Stimulated activated CD4-positive, alpha-beta T cell treated with anti-CD3 and anti-CD28 coated beads, Interleukin-4, amount 100 ng/mL, for 1 hour (primary cell): ENCODE results near the gene GID8.
A peak's percentile ranks its signal among the peaks of the same experiment; 100 is the strongest.
"Not testable (repeated sequence)": the region's sequence is repeated elsewhere in the genome, so short reads cannot be mapped to it uniquely, and the experiment has no call there.

Experiments
- DNase-seq: peaks from one replicate; pipeline ENCODE4 v3.0.0-alpha.2; 2020

The GID8 gene

DNA sequence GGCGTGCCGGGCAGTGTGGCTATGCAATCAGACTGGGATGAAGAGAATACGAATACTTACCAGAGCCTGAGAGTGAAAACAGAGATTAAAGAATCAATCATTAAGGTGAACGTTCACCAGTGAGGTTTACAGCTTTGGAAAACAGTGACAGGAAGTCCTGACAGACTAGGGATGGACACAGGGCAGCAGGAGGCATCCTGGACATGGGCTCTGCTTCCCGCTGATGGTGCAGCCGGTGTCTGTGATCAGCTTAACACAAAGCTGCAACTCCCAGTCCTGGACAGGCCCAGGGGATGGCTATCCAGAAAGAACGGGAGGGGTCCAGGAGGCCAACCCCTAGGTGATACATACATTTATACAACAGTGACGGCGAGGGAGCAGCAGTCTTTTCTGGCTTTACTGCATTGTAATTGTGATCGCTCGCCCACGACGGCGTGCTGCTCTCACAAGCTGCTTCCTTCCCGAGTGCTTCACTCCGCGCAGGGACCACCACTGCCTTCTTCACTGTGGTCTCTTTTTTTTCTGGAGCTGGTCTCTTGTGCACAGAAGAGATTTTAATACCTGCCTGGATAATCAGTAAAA lies 32.3 kb upstream of the GID8 start:
- no peak for DNase-seq

DNA sequence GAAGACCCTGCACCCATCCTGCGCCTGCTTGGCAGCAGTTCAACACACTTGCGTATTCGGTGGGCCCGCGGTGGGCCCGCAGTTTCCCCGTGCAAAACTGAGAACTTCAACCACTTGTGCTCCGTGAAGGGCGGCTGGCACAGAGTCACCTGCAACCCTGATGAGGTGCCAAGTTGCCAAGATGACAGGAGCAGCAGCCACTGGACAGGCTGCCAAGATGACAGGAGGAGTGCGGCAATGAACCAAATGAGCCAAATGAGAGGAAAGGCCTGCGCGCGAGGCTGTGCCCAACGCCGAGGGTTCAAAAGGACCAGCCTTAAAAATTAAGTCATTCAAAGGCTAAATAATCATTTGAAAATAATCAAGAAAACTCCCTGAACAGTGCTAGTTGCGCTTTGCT lies 31.7 kb upstream of the GID8 start:
- DNase-seq, result no peak

DNA sequence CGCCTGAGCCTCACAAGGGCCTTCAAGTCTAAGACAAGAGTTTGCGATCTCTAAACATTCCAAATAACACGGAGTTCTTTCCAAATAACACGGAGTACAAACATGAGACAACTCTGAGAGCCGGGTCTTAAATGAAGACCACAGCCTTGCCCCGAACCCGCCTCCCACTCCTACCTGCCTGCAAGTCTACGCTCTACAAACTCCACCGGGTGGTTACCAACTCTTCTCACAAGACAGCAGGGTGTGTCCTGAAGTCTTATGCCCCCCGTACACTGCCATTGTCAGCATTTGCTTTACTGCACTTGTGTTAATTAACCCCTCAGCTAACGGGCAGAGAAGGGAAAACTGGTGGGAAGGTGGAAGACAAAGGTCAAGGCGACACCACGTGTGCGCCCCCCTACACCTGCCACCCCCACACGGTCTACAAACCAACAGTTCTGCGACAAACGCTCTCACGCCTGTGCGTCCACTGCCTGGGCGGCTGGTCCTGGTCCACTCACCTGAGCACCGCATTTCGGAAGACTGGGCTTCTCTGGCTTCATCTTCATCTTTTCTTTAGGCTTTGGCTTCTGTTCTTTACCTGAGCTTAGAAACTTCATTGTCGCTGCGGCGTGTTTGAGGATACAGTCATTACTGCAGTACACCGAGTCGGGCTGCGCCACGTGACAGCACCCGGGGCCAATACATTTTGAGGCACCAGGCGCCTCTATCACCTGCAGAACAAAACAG lies 31.1 kb upstream of the GID8 start:
- DNase-seq, result no peak

DNA sequence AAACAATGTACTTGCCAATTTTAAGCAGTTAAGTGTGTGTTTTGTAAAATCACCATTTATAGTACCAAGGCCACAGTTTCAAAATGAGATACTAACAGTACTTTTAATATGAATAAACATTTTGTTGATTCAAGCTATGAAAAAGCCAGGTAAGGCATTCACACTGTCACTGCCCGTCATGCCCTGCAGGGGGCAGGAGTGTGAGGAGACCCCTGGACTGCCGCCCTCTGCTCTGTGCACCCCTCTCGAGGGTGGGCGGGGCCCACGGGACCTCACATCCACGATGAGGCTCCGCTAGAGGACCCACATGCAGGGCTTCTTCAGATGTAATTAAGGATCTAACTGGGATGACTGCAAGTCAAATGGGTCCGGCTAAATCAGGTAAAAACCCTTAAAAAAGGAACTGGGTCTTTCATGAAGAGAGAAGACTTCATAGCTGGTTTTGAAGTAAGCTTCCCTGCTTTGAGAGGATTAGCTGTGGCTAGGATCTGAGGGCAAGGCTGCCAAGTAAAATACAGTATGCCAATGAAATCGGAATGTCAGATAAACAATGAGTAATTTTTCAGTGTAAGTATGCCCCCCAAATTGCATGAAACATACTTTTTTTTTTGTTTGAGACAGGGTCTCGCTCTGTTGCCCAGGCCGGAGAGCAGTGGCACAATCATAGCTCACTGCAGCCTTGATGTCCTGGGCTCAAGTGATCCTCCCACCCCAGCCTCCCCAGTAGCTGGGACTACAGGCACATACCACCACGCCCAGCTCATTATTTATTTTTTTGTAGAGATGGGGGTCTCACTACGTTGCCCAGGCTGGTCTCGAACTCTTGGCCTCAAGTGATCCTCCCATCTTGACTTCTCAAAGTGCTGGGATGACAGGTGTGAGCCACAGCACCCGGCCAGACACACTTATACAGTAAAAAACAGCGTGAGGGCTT lies 30.3 kb upstream of the GID8 start:
- peak; percentile 36 for DNase-seq

DNA sequence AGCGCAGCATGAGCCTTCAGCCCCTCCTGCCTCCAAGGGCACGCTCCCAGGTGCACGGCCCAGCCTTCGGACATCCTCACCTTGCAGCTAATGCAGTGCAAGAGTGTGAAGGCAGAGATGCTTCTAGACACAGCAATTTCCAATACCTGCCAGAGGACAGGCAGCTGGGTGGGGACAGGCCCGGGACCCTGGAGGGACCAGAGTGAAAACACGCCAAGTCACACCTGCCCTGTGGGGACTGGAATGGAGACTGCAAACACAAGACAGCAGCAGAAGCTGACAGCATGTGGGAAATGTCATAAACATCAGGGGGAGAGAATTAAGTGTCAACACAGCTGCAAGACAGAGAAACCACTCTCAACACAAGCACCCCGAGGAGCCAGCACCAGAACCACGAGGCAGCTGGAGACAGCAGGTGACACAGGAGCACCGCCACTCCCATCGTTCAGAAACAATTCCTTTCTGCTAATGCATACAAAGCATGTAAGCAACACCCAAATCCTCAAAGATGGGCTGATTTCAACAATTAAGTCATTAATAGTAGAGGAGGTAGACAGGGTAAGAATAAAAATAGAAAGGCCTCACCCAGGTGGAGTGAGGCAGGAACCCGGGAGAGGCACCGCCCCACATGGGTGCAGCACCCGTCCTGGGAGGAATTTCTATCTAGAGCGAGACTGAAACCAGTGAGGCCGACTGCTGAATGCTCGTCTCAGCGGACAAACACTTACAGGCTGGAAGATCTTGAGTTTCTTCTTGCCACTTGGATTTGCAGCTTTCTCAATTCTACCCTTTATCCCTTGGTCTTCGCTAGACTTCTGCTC lies 28.8 kb upstream of the GID8 start:
- DNase-seq, result no peak

DNA sequence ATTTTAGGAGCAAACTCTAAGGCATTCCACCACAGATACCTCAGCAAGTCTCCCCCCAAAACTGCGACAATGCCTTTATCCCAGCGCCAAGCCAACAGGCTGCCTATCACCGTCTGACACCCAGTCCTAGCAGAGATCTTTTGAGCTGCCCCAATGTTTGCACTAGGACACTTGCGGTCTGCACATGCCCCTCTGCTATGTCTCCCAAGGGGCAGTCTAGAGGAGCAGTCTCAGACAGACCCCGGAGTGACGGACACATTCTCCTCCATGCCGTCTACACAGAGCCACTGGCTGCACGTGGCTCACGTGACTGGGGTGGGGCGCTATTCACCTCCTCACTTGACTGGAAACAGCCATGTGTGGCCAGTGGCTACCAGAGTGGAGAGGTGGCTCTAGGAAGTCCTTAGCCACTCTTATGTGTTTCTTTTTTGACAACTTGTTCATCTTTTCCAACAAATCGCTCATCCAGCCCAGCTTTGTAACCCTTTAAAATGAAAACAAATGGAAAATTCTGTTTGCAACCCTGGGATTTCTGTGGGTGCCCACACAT lies 27.7 kb upstream of the GID8 start:
- no peak for DNase-seq

DNA sequence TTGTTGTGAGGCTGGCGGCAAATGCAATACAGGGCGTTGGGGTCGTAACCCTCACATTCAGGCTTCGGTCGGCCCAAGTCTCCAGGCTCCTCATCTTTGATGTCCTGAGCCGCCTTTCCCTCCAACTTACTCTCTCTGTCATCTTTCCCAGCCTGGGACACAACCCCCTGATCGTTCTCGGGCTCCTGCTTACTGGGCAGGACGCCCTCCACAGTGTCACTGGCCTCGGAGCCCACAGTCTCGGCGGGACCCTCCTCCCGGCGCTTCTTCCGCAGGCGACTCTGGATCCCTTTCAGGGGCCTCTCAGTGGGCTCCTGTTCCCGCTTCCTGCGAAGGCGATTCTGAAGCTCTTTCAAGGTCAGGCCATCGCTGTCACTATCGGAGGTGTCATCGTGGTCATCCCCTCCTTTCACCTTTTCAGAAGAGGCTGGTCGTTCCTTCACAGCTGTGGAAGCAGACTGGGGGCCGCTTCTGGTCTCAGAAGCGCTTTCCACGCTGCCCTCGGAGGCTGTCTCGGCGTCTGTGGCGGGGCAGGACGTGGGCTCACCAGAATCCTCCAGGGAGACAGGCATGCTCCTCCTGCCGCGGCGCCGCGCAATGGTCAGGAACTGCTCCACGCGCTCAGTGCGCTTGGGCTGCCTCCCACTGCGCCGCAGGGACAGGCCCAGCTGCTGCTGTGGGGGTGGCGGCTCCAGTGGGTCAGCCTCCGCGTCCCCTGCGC lies 27.0 kb upstream of the GID8 start:
- DNase-seq, result no peak

DNA sequence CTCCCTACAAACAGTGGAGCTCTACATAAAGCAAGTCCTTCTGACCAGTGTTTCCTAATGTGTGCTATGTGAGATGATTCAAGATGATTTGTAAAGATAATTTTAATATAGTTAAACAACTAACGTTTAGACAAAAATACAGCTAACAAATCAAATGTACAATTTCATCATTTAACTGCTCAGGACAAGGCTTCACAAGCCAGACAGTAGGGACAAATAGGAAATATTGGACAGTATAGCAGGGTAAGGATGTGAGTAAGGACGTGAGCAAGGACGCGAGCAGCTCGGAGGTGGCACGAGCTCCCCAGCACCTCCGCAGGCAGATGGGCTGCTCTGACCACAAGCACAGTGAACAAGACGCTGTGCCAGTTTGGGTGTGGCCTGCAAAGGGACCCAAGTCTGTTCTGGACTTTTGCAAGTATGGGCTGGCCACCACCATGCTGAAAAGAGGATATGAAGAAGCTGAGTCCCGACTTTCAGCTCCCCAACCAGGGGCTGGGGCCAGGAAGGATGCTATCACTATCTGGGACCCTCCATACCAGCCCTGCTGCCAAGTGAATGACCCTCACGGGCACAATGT lies 26.2 kb upstream of the GID8 start:
- no peak for DNase-seq

DNA sequence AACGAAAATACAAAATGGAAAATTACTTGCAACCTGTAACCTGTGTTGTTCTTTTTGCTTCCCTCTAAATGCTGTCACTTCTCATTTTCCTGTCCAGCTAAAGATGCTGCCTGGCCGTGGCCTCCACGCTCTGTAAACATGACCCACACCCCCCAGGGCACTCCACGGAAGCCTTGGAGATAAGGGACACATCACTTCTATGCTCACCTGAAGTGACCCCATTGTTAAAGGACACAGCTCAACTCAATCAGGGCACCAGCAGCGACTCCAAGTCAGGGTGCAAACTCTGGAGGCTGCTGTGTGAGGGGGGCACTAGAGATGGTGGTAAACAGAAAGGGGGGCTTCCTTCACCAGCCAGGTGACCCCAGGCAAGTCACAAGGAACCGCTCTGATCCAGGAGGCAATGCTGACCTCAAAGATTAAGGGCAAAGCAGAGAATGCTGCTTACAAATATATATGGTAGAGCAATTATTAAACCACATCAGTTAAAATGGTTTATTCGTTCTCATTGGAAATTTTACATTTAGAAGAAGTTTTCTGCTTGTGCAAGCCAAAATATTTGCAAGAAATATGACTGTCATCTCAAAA lies 24.8 kb upstream of the GID8 start:
- no peak for DNase-seq

DNA sequence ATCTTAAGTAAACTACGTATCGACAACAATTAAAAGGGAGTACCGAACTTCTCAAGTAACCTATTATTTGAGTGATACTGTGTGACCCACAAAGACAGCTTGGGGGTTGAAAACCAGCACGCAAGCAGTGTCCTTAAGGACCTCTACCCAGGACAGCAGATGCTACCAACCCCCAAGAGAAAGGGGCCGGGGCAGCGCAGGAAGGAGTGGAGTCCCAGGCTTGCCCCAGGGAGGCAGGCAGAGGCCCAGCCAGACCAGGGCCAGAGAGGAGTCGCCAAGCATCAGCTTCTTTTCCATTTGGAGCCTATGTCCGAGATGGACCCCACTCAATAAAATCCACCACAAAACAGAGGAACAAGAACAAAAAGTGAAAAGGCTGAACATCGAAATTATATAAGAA lies 23.5 kb upstream of the GID8 start:
- no peak for DNase-seq

DNA sequence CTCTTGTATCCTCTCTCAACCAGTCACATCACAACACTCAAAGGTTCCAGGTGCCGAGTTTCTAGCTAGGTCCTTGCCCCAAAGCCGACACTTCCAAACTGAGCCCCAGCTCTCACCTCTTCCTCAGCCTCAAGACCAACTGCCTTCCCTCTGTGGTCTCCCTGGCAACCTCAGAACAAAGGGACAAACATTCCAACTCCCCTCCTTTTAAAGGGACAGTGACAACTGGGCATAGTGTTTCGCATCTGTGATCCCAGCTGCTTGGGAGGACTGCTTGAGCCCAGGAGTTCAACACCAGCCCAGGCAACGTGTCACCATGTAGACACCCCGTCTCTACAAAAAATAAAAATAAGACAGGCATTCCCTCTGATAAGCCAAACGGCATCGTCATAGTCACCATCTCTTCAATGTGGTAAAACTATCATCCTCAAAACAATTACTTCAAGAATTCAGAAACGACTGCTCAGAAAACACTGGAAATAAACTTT lies 22.9 kb upstream of the GID8 start:
- no peak for DNase-seq

DNA sequence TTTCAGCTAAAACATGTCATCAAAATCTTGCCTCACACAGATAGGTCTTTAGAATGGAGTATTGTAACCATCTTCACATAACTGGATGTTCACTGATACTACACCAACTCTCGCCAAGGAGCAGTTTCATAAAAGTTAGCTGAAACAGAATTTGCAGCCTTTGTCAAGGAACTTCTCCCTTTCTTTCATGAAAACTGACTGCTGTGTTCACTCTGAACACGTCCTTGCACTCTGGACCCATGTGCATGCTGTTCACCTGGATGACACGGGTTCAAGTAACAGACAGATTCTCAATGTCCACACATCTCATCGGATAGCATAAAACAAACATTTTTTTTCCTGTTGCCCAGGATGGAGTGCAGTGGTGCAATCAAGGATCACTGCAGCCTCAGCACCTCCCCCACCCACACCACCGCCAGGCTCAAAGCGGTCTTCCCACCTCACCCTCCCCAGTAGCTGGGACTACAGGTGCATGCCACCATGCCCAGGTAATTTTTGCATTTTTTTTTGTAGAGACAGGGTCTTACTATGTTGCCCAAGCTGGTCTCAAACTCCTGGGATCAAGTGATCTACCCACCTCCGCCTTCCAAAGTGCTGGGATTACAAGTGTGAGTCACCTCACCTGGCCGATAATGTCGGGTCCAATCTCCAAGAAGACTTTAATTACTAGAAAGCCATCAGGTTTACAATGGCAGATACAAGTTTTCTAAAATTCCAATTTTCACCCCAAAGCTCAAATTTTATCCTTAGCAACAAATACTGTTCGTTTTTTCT lies 21.1 kb upstream of the GID8 start:
- no peak for DNase-seq

DNA sequence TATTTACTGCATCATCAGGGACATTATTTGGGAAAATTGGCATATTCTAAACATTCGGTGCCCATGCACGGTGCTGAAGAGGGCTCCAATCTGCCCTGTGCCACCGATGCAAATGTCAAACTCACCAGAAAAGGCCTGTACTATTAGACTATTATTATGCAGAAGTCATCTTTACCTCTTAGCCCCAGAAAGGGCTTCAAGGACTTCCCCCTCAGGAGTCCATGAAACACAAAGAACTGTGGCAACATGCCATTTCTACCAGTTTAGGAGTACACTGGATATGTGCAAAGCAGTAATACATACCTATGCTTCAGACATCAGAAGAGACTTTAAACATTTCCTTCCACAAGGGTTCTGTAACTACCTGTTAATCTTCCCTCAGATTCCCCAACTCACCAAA lies 20.2 kb upstream of the GID8 start:
- DNase-seq, result no peak

DNA sequence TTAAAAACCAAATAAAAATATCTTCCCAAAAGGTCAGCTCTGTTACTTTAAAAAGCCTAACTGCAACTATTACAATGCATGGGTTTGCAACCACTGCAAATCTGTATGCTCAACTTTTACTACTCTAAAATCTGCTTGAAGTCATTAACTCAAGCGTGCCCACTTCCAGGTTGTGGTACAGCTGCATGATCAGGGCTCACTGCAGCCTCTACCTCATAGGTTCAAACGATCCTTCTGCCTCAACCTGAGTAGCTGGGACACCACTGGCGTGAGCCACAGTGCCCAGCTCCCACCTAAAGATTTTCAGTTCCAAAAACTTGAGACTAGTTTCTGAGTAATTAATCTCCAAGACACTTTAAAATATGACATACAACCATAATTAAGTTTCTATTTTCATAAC lies 19.8 kb upstream of the GID8 start:
- no peak for DNase-seq

DNA sequence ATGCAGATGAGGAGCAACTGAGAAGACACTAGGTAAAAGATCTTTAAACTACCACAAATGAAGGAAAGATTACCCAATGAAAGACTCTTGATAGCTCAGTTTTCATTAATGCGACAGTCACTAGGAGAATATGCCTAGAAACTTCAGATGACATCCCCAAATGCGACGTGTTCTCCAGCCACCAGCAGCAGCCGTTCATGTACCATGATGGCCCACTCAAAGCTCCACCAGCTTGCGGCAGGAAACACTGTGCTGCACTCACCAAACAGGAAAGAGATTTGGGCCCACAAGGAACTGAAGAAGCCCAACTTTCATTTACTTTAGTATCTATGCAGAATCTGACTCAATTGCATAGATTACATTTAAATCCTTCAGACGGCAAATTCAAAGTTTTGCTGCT lies 19.1 kb upstream of the GID8 start:
- DNase-seq, result peak; percentile 29

DNA sequence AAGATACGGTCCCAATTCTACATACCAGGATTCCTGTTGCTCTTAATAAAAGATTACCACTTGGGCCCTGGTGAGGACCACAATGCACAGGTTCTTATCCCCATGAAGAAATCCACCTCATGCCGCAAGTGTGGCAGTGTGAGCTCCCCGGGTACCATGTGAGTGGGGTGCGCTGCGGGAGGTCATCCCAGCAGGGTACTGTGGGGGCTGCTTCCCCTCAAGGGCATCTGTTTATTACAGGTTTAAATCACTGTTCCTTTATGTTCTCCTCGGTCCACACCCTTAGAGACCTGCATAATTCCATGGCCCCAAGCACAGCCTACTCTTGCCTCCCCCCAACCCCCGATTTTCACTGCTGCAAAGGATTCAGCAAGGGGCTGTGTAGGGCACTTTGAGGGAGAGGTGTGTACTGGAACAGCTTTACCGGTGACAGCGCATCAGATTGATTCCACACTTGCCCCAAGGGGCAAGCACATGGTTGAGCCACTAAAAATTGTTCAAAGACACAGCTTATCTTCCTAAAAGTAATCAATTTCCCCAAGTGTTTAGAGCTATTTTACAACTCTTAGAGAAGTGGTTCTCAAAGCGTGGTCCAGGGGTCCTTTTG lies 17.8 kb upstream of the GID8 start:
- DNase-seq, result no peak

DNA sequence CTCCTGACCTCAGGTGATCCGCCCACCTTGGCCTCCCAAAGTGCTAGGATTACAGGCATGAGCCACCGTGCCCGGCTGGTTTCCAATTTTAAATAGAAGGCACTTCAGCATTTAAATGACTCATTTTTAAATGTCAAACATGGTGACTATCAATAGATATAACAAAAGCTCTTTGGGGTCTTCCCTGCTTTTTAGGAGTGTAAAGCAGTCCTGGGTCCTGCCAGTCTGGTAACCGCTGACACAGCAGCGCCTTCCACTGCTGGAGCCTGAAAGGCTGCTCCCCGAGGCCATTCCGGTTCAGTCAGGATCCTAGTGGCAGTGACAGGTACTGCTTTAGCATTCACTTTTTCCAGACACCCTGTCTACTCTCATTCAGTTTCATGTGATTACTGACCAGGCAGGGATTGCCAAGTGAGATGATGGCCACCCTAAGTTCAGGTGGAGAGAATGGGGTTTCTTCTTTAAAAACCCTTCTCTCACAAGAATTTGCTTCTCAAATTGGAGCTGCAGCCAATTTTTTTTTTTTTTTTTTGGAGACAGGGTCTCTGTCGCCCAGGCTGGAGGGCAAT lies 16.7 kb upstream of the GID8 start:
- peak; percentile 62 for DNase-seq

DNA sequence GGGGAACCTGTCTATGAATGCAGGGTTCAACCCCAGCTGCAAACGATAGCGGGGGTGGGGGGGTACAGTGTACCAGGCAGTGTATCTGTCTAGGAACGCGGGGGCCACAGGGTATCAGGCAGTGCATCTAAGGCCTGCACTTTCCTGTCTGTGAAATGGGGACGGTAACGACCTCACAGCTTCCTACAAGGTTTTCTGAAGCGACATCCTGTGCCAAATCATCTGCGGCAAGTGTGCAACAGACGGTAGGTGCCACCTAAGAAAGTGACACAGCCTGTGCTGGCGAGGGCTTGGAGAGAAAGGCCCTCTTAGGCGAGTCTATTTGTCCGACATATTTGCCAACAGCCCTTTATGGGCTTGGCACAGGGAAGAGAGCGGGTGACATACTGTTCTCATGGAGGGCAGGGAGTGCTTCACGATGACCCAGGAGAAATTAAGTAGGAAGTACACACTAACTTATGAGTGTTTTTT lies 15.5 kb upstream of the GID8 start:
- peak; percentile 34 for DNase-seq

DNA sequence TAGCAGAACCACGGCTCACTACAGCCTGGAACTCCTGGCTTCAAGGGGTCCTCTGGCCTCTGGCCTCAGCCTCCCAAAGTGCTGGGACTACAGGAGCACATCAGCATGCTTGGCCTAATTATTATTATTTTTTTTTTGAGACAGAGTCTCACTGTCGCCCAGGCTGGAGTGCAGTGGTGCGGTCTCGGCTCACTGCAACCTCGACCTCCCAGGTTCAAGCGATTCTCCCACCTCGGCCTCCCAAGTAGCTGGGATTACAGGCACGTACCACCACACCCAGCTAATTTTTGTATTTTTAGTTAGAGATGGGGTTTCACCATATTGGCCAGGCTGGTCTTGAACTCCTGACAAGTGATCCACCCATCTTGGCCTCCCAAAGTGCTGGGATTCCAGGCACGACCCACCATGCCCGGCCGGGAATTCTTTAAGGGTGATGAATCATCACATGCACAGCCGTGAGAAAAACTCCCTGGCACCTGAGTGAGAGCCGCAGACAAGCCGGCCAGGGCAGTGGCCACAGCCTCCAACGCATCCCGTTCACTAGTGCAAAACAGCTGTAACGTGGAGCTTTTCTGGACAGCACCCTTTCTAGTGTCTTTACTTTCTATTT lies 14.8 kb upstream of the GID8 start:
- not testable (repeated sequence) for DNase-seq
